KBM-7 (cell line): ENCODE results near the gene CYFIP2.

Source experiments
- DNase-seq: peaks from one replicate; pipeline ENCODE4 v3.0.0-alpha.2; 2015
- in situ Hi-C: fragments of 300-500 bp; cut with MboI; formaldehyde crosslinking; loops from 2 replicates; pipeline ENCODE4 v1.14.3; 2020; ENCODE audit warnings: low sequenced_read_pairs, low pct_unique_long_range_greater_than_20kb, mixed read lengths

Gene CYFIP2

GRCh38 chr5:157283434-157283833 is 17.5 kb downstream of the CYFIP2 start:
- peak; percentile 65 for DNase-seq
- in situ Hi-C loops = no loop called here

GRCh38 chr5:157284458-157285212 is 18.7 kb downstream of the CYFIP2 start:
- DNase-seq = no peak
- in situ Hi-C loops = no loop called here

DNA sequence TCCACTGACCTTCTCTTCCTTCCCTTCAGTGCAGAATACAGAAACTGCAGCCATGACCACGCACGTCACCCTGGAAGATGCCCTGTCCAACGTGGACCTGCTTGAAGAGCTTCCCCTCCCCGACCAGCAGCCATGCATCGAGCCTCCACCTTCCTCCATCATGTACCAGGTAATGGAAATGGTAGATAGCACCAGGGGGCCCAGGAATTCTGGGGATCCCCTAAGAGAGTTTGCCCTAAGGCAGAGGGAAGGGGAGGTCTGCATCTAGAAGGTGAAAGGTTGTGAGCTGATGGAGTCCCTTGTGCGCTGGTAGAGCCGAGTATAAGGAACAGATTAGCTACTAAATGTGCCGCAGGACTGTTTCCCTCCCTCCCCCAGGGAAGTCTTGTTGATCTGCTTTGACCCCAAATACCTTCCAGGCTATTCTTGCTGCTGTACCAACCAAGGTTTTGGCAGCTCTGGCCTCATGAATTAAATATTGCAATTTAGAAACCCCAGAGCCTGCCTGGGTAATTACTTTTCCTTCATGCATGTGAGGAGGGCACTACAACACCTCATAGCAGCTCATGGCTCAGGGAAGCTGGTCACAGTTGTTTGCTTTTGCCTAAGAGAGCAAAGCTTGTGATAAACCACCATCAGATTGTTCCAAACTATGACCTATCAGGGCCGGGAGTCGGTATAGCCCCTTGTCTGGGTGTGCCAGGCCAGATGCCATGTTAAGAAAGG is 19.6 kb downstream of the CYFIP2 start:
- in situ Hi-C loops = no loop called here
- DNase-seq = no peak

DNA sequence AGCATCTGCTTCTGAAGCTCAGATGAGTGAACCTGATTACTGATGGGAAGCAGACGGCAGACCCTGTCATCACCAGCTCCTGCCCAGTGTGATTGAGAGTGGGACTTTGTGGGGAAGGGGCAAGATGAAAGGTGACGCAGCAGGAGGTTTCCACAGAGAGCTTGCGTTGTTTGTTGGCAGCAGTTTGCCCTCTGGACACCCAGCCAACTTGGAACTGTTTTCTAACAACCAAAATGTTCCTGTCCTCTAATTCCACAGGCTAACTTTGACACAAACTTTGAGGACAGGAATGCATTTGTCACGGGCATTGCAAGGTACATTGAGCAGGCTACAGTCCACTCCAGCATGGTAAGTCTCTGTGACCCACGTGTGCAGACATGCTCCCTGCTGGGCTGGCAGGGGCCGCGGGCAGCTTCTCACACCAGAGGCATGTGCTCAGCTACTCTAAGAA is 20.9 kb downstream of the CYFIP2 start:
- in situ Hi-C loops = no loop called here
- DNase-seq = no peak

- in situ Hi-C loops = no loop called here
- no peak for DNase-seq
Measured at GRCh38 chr5:157288405-157289163, 22.7 kb downstream of the CYFIP2 start.

- in situ Hi-C loops = no loop called here
- no peak for DNase-seq
Measured at GRCh38 chr5:157289164-157289819, 23.4 kb downstream of the CYFIP2 start.

GRCh38 chr5:157290156-157290980 is 24.4 kb downstream of the CYFIP2 start:
- in situ Hi-C loops = no loop called here
- no peak for DNase-seq

- DNase-seq = peak; percentile 40
- in situ Hi-C loops = no loop called here
Measured at GRCh38 chr5:157290981-157291711, 25.2 kb downstream of the CYFIP2 start.

GRCh38 chr5:157292599-157292998 is 26.7 kb downstream of the CYFIP2 start:
- DNase-seq = no peak
- in situ Hi-C loops = no loop called here

DNA sequence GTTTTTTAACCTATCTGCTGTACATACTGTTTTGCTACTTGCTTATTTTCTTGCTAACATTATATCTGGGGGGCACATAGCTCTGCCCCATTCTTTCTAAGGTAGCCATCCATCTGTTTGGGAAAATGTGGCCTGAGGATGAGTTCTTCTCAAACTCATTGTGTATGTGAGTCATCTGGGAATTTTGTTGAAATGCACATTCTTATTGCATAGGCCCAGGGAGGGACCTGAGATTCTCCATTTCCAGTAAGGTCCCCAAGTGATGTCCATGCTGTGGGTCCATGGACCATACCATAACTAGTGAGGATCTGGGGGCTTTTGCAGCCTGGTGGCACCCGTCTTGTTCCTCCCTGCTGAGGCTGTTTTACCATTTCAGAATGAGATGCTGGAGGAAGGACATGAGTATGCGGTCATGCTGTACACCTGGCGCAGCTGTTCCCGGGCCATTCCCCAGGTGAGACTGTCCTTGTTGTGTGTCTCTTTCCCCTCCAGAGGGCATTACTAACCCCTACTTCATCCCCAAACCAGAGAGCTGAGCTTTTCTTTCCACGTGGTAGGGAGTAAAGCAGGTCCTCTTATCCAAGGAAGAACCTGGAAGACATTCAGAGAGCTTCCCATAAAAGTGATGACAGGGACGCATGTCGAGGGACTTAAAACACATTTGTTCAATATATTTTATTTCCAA is 28.6 kb downstream of the CYFIP2 start:
- in situ Hi-C loops = no loop called here
- no peak for DNase-seq

DNA sequence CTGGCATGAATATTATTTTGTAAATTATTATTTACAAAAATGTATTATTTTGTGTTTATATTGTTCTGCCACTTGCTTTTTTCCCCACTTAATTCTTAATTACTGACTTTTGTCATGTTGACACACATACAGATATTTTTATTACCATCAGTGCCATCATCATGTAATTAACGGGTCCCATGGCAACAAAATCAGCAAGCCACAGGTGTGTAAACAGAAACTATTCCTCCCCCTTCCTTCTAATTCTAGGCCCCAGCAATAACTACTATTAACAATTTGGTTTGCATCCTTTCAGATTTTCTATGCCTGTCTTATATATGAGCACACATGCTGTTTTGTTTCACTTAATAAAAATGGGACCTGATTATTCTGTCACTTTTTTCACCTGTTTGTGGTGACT is 29.3 kb downstream of the CYFIP2 start:
- DNase-seq = no peak
- in situ Hi-C loops = no loop called here

DNA sequence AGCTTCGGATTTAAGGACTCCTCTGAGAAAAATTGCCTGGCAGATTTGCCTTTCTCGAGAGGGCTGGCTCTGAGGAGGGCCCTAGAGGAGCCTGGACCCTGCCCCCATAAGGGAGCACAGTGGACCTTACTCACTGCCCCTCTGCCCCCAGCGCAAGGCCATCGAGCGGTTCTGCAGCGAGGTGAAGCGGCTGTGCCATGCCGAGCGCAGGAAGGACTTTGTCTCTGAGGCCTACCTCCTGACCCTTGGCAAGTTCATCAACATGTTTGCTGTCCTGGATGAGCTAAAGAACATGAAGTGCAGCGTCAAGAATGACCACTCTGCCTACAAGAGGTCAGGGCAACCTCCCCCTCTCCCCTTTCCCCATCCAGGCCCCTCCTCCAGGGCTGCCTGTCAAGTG is 34.6 kb downstream of the CYFIP2 start:
- in situ Hi-C loops = no loop called here
- DNase-seq = no peak

GRCh38 chr5:157301066-157301465 is 35.1 kb downstream of the CYFIP2 start:
- in situ Hi-C loops = no loop called here
- no peak for DNase-seq

GRCh38 chr5:157303023-157303422 is 37.1 kb downstream of the CYFIP2 start:
- no peak for DNase-seq
- in situ Hi-C loops = no loop called here

- in situ Hi-C loops = no loop called here
- DNase-seq = no peak
Measured at GRCh38 chr5:157303667-157304327, 37.9 kb downstream of the CYFIP2 start.

DNA sequence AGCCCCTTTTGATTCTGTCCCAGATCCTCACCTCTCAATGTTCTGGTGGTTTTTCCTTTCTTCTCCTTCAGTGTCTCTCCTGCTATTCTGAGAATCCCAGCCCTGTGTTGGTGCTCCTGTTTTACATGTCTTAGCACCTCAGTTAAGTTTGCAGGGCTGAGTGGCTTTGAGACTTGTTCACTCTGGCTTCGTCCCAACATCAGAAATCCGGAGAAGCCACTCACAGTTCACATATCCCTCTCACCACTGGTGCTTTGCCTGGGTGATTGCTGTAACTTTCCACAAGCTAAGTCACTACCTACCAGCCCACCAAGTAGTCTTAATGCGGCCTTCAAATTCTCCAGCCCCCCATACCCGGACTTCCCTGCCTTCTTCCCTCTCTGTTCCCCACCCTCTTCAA is 40.2 kb downstream of the CYFIP2 start:
- in situ Hi-C loops = no loop called here
- no peak for DNase-seq
